Motor neuron (in vitro differentiated cells): ENCODE measurements around the gene OXSM. TPM values are rescaled to one million over a fixed set of nuclear protein-coding genes. Genes with fewer than 3 reads are reported as not detected.

Source experiments
- ATAC-seq, 8 experiments: fragments of 200-7000 bp; cut with Tn5 transposase; replicated peaks in 6 of 8; 2 replicates each; pipeline ENCODE4 v1.8.0; 2021; ENCODE audit warnings: mild to moderate bottlenecking in 8 of 8, moderate library complexity in 8 of 8
- H3K27ac ChIP-seq, 2 donors: fragments of 250-450 bp; sonication (Bioruptor Pico); 2 replicates each; pipeline ENCODE4 v1.9.0; 2021; ENCODE audit warnings: antibody characterized with exemption in 2 of 2, mild to moderate bottlenecking in 2 of 2, moderate library complexity in 1 of 2
- H3K4me1 ChIP-seq, 2 donors: fragments of 250-450 bp; sonication (Bioruptor Pico); replicated peaks in 1 of 2; 2 replicates each; pipeline ENCODE4 v1.6.1; 2021; ENCODE audit warnings: antibody characterized with exemption in 2 of 2, mild to moderate bottlenecking in 2 of 2, moderate library complexity in 1 of 2
- H3K4me3 ChIP-seq, 5 donors: fragments of 250-450 bp; sonication (Bioruptor Pico); 2 replicates each; pipeline ENCODE4 v1.9.0; 2021; ENCODE audit warnings: antibody characterized with exemption in 5 of 5, mild to moderate bottlenecking in 5 of 5, moderate library complexity in 4 of 5
- WGBS, 10 experiments: fragments of 450-650 bp; shearing (Covaris generic); methylation state at CpG; one replicate each; pipeline ENCODE4 v1.0.0; 2022; 5-methylcytosine and 5-hydroxymethylcytosine counted together
- in situ Hi-C, 9 experiments: fragments of 400-800 bp; cut with MboI; loops; one replicate each; pipeline ENCODE4 v1.15.0; 2021; ENCODE audit warnings: low sequenced_read_pairs in 9 of 9, low pct_unique_long_range_greater_than_20kb in 2 of 9; ENCODE audit not compliant: unreplicated experiment in 9 of 9
- total RNA-seq, 8 experiments: library from RNA; unstranded; fragments of 300-600 nt; gene quantifications; 2 replicates each; pipeline versions ENCODE4 v1.2.3 to v1.2.4, GENCODE V29; 2022

OXSM gene
- 10 to 100 TPM in 4 of 8 experiments, 1 to 10 TPM in 4; 6.8 to 28.1 (median 10.2) TPM for total RNA-seq

GRCh38 chr3:25789596-25790556 is at the start of gene OXSM:
Gene OXSM (plus strand): TSS chr3:25790090. CDS start chr3:25791021, 931 bp downstream.
- in situ Hi-C loops: no loop called here
- H3K4me3 ChIP-seq: peak within 1 kb of the TSS; percentile 39 to 52 (median 49)
- H3K4me1 ChIP-seq: peaks cover 0 to 12% of the 10 kb centered on the region in 2 donors
- WGBS, 10 experiments: 0 to 27% (median 9%) methylated on average over 3 to 28 of the region's 56 CpGs; no CpG with 5 or more reads in 1 of the 10 experiments
- peak; percentile 93 to 97 (median 95) for ATAC-seq
- H3K27ac ChIP-seq: peak within 1 kb of the TSS; percentile 50 to 56

GRCh38 chr3:25744470-25744869 is 45.4 kb upstream of the OXSM start:
- ATAC-seq: no peak
- in situ Hi-C loops: no loop called here
- Histone ChIP-seq H3K27ac (no peak overlapping the region), H3K4me1 (no peaks in the 10 kb centered on the region), H3K4me3 (no peak overlapping the region)
- WGBS, 10 experiments: 75 to 100% (median 100%) methylated on average over 1 to 3 of the region's 3 CpGs; no CpG with 5 or more reads in 2 of the 10 experiments

DNA sequence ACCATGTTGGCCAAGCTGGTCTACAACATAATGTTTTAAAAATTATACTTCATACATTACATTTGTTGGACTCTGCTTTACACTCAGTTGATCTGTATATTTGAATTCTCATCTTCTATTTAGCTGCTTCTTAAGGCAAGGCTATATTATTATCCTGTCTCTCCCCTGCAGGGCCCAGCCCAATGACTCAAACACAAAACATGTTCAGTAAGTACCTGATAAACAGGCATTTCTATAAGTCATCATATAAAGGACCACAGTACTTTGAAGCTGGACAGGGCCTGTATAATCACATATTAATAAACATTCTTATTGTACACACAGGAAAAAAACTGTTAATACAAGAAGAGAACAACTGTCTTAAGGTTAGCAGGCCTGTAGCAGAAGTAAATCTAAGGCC is 42.9 kb upstream of the OXSM start:
- H3K4me3 ChIP-seq: no peak overlapping the region
- peak in 1 of 8 experiments; percentile 5 for ATAC-seq
- no peak overlapping the region for H3K27ac ChIP-seq
- H3K4me1 ChIP-seq: no peaks in the 10 kb centered on the region
- in situ Hi-C loops: no loop called here

GRCh38 chr3:25748189-25748588 is 41.7 kb upstream of the OXSM start:
- in situ Hi-C loops: no loop called here
- H3K4me1 ChIP-seq: no peaks in the 10 kb centered on the region
- no peak for ATAC-seq
- no peak overlapping the region for H3K4me3 ChIP-seq
- WGBS, 10 experiments: 56 to 96% (median 78%) methylated on average over 1 to 3 of the region's 3 CpGs; no CpG with 5 or more reads in 3 of the 10 experiments
- no peak overlapping the region for H3K27ac ChIP-seq

DNA sequence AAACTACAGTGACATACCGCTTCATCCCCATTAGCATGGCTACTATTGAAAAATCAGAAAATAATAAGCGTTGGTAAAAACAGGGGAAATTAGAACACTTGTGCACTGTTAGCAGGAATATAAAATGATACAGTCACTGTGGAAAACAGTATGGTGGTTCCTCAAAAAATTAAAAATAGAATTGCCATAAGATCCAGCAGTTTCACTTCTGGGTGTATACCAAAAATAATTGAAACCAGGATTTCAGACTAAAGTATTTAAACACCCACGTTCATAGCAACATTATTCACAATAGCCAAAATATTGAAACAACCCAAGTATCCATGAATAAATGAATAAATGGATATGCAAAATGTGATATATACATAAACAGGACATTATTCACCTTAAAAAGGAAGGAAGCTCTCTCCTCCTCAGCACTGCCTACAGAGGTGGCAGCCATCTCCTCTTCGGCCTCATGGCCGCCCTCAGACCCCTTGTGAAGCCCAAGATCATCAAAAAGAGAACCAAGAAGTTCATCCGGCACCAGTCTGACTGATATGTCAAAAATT is 40.8 kb upstream of the OXSM start:
- 0 to 92% (median 42%) methylated on average over 2 to 6 of the region's 6 CpGs; no CpG with 5 or more reads in 1 of the 10 experiments for WGBS, 10 experiments
- in situ Hi-C loops: no loop called here
- peak in 3 of 8 experiments; percentile 83 to 87 (median 86) for ATAC-seq
- no peak overlapping the region for H3K4me3 ChIP-seq
- no peaks in the 10 kb centered on the region for H3K4me1 ChIP-seq
- H3K27ac ChIP-seq: no peak overlapping the region

- no peak for ATAC-seq
- WGBS, 10 experiments: 94 to 100% (median 100%) methylated on average over 2 to 3 of the region's 3 CpGs; no CpG with 5 or more reads in 1 of the 10 experiments
- Histone ChIP-seq H3K4me1 (no peaks in the 10 kb centered on the region), H3K27ac (no peak overlapping the region), H3K4me3 (no peak overlapping the region)
- in situ Hi-C loops: no loop called here
Measured at GRCh38 chr3:25751048-25751447, 38.8 kb upstream of the OXSM start.

DNA sequence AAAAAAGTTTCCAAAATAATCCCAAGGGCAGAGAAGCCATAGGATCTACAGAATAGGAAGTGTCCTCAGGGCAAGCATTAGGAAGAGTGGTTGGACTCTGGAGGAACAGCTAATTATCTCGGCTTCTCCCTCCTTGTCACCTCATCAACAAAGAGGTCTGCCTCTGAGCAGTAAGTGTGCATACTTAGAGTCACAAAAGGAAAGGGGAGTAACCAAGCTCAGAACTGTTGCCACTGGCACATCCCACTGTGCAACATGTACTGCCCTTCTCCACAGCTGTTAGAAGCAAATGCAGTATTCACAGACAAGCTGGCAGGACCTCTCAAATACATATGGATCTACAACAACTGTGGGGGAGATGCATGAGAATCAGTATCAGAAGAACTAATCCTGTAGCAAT is 38.2 kb upstream of the OXSM start:
- Histone ChIP-seq H3K27ac (no peak overlapping the region), H3K4me1 (no peaks in the 10 kb centered on the region), H3K4me3 (no peak overlapping the region)
- ATAC-seq: peak in 4 of 8 experiments; percentile 35 to 78 (median 41)
- in situ Hi-C loops: no loop called here
- WGBS, 10 experiments: 0 to 40% (median 8%) methylated on average over 1 of the region's 1 CpG; no CpG with 5 or more reads in 4 of the 10 experiments

GRCh38 chr3:25768851-25769250 is 21.0 kb upstream of the OXSM start:
- H3K4me3 ChIP-seq: no peak overlapping the region
- WGBS, 10 experiments: 80 to 100% (median 97%) methylated on average over 1 to 6 of the region's 6 CpGs; no CpG with 5 or more reads in 1 of the 10 experiments
- in situ Hi-C loops: no loop called here
- H3K4me1 ChIP-seq: no peaks in the 10 kb centered on the region
- ATAC-seq: no peak
- H3K27ac ChIP-seq: no peak overlapping the region

- Histone ChIP-seq H3K4me1 (no peaks in the 10 kb centered on the region), H3K27ac (no peak overlapping the region), H3K4me3 (no peak overlapping the region)
- in situ Hi-C loops: no loop called here
- ATAC-seq: no peak
- WGBS, 10 experiments: 77 to 100% (median 100%) methylated on average over 1 to 2 of the region's 2 CpGs; no CpG with 5 or more reads in 2 of the 10 experiments
Measured at GRCh38 chr3:25775936-25776335, 14.0 kb upstream of the OXSM start.

- no peak for ATAC-seq
- 66 to 100% (median 93%) methylated on average over 1 to 6 of the region's 6 CpGs; no CpG with 5 or more reads in 2 of the 10 experiments for WGBS, 10 experiments
- Histone ChIP-seq H3K27ac (no peak overlapping the region), H3K4me1 (peaks cover 17 to 19% of the 10 kb centered on the region in 2 donors), H3K4me3 (no peak overlapping the region)
- in situ Hi-C loops: no loop called here
Measured at GRCh38 chr3:25780618-25781017, 9.3 kb upstream of the OXSM start.

DNA sequence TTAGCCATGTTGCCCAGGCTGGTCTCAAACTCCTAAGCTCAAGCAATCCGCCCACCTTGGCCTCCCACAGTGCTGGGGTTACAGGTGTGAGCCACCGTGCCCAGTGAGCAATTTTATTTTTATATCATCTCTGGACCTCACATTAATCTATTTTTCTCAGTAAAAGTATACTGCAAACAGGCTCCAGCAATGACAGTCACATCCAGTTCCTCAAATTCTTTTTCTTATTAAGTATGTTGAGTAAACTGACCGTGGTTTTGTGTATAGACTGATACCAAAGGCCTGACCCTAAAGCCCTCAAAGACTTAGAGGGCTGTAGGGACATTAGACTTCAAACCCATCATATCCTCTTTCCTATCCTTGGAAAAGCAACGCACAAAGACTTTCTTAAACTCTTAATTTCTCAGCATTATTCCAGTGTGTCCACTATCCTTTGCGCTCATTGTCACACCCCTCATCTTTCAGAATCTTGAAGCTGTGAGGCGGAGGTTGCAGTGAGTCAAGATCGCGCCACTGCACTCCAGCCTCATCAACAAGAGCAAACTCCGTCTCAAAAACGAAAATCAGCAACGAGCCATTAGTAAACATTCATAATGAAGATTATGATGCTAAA is 8.6 kb upstream of the OXSM start:
- no peak for ATAC-seq
- Histone ChIP-seq H3K4me3 (no peak overlapping the region), H3K4me1 (peaks cover 17 to 19% of the 10 kb centered on the region in 2 donors), H3K27ac (no peak overlapping the region)
- in situ Hi-C loops: no loop called here
- 62 to 93% (median 90%) methylated on average over 2 to 11 of the region's 11 CpGs; no CpG with 5 or more reads in 1 of the 10 experiments for WGBS, 10 experiments

- Histone ChIP-seq H3K4me3 (peak overlapping the region; percentile 72 to 84 (median 78)), H3K27ac (no peak overlapping the region), H3K4me1 (peaks cover 17 to 19% of the 10 kb centered on the region in 2 donors)
- no peak for ATAC-seq
- in situ Hi-C loops: no loop called here
- WGBS, 10 experiments: 41 to 57% (median 48%) methylated on average over 2 to 3 of the region's 3 CpGs; no CpG with 5 or more reads in 3 of the 10 experiments
Measured at GRCh38 chr3:25781758-25782594, 7.9 kb upstream of the OXSM start.
